ENCODE measurements around the gene TRIM68.
A peak's percentile ranks its signal among the peaks of the same experiment; 100 is the strongest.

The TRIM68 gene

DNA sequence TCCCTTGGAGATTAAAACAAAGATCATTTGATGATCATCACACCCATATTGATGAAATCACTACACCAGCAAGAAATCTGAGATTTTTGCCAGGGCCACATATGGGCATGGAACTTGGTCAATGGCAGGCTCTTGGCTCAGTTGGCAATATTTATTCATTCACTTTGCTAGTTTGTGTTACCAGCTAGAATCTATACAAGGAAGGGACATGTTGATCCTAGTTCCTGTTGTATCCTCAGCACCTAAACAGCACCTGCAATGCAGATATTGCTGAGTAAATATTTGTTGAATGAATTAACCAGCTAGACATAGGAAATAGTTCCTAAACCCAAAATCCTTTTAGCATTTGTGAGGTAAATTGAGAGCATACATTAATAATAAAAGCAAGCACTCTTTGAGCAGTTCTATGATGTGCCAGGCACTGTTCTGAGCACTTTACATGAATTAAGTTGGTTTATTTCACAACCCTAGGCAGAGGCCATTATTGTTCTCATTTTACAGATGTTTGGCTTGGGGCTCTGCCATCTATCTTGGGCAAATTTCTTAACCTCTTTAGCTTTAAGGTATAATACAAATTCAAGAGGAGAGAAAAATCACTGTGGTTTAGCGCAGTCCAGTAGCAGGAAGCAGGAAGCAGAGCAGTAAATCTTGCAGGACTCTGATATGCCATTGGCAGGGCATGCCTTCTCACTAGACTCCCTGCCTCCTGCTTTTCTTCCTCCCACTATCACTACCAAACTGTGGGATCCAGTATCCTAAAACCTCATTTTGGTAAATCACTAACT is 1.6 kb downstream of the TRIM68 start:
- DNase-seq (ENCODE audit: low read depth) = peak; percentile 36

DNA sequence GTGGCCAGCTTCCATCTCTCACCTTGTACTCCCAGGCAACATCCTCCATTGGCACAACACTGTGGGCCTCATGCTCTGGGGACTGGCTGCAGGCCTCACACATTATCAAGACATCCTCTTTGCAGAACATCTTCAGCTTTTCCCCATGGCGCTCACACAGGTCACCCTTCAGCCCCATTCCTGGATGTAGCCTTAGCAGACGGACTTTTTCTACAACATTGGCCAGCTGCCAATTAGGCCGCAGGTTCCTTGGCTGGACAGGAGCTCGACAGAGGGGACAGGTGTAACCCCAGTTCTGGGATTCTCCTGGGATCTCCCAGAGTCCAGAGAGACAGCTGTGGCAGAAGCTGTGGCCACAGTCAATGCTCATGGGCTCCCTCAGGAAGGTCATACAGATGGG is 3.0 kb downstream of the TRIM68 start:
- no peak for DNase-seq (ENCODE audit: low read depth)

DNA sequence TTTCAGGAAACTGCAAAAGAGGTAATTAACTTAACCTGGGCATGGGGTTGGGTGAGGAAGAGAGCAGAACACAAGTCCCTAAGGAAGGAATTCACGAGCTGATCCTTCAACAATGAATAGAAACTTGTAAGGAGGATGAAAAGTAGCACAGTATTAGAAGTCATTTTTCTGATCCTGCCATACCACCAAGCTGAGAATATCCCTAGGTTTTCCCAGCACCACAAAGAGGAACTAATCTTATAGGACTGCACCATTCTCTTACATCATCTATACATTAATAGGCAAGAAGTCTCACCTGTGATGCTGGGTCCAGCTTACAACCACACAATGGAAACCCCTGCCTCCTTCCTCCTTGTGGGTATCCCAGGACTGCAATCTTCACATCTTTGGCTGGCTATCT is 14.3 kb downstream of the TRIM68 start, which contains the start of gene OR52I1:
TSS of gene OR52I1 (plus strand) at position 301 of the 400 bp plus-strand sequence. CDS start at position 301, 0 bp downstream.
- DNase-seq (ENCODE audit: low read depth) = no peak

DNA sequence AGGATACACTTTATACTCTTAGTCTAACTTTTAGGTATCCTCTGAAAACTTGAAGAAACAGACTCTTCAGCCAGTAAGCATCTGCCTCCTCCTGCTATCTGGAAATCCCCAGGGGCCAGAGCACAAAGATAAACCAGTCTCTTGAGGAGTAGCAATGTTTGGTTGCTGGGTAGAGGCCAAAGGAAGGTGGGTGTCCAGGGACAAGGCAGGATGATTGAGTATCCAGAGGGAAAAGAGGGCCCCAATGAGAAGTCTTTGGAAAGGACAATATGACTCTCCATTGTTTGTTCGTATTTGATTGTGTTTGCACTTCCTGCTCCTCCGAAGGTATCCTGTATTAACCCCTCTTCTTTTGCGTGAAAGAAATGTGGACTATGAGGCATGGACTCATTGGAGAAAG is 19.0 kb downstream of the TRIM68 start:
- DNase-seq (ENCODE audit: low read depth) = no peak

DNA sequence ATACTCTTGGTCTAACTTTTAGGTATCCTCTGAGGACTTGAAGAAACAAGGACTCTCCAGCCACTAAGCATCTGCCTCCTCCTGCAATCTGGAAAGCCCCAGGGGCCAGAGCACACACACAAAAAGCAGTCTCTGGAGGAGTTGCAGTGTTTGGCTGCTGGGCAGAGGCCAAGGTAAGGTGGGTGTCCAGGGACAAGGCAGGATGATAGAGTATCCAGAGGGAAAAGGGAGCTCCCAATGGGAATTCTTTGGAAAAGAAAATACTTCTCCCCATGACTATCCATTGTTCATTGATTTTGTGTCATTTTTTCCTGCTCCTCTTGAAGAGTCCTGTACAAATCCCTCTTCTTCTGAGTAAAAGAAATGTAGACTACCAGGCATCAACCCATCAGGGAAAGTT is 26.6 kb downstream of the TRIM68 start, which contains the start of gene OR52I2:
TSS of gene OR52I2 (plus strand) at position 301 of the 400 bp plus-strand sequence.
- DNase-seq (ENCODE audit: low read depth) = no peak

DNA sequence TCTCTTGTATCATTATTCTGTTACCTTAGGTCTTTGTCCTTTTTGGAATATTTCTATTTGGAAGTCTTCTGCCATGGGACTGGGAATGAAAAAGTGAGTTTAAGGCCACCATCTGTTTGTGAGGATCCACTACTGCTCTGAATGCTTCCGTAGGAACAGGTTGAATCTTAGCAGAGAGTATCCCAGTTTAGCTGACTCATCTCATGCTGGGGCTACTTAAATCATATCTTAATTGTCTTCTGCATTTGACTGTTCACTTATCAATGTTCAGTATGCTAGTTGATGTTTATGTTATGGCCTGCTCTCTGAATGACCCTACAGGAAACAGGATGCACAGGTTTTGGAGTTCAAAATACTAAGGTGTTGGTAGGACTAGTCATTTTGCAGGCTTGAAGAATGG is 27.9 kb downstream of the TRIM68 start:
- DNase-seq (ENCODE audit: low read depth) = no peak

DNA sequence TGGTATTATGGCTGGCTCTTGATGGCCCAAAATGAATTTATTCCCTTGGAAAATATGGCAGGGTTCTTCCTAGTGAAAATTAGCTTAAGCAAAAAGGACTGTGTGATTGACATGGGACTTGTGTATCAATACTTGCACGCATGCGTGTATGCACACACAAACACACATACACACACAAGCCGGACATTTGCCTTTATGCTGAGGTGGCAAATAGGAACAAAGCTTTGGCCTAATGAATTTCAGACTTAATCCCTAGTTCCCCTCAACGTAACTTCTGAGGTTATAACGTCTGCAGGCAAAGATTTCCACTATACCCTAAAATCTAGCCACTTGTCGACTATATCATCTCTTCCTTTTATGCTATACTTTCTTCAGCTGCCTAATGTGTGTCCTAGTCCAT is 29.4 kb downstream of the TRIM68 start:
- no peak for DNase-seq (ENCODE audit: low read depth)

DNA sequence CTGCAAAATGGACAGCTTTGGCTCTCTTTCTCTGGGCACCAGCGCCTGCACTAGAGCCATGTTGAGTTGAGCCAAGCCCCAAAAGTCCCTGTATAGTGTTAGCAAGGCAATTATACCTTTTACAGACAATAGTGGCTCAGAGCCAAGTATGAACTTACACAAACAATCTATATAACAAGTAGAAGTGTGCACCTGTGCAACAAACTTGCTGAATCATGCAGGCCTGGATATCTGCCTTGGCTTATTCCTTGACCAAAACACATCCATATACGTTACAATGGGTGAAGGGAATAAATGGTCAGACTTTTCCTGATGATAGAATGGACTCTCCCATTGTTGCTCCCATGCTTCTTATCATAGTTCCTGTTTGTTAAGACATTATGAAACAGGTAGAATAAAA is 30.3 kb downstream of the TRIM68 start:
- DNase-seq (ENCODE audit: low read depth) = no peak

DNA sequence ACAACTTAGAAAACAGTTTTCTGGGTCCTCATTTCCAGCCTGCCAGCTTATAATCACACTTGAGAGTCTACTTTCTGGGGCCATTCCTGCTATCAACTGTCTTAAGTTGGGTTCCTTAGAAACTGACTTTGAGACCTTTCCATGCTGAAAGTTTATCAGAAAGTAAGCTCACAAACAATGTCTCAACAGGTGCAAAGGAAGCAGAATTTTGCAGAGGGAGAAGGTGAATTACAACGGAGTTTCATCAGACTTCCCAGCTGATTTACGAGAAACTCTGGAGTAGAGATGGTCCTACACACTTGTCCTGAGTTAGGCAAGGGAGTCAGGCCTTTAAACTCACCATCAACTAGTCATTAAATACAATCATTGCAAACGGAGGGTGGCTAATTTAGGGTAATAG is 31.2 kb downstream of the TRIM68 start:
- no peak for DNase-seq (ENCODE audit: low read depth)

DNA sequence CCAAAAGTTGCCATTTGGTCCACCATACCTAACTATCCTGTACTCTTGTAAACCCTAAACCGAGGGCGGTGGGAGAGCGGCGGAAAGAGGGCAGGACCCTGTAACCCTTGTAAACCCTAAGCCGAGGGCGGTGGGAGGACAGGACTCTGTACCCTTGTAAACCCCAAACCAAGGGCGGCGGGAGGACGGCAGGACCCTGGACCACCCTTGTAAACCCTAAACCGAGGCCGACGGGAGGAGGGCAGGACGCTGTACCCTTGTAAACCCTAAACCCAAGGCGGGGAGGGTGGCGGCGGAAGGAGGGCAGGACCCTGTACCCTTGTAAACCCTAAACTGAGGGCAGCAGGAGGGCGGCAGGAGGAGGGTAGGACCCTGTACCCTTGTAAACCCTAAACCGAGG is 39.0 kb downstream of the TRIM68 start:
- no peak for DNase-seq (ENCODE audit: low read depth)

DNA sequence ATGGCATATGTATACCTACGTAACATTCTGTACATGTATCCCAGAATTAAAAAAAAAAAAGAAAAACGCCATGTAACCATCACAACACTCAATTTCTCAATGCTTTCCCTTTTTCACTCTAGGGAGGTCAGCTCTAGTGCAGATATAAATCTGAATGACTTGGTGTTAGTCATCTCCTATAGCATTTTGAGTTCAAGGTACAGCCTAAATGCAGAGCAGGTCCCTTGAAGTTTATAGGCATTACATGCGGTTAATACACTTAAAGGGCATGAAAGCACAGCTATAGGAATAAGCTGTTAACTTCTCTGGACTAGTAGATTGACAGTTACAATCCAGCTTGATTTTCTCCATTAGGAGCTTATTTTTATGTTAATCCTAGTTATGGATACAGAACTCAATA is 42.7 kb downstream of the TRIM68 start:
- DNase-seq (ENCODE audit: low read depth) = no peak

DNA sequence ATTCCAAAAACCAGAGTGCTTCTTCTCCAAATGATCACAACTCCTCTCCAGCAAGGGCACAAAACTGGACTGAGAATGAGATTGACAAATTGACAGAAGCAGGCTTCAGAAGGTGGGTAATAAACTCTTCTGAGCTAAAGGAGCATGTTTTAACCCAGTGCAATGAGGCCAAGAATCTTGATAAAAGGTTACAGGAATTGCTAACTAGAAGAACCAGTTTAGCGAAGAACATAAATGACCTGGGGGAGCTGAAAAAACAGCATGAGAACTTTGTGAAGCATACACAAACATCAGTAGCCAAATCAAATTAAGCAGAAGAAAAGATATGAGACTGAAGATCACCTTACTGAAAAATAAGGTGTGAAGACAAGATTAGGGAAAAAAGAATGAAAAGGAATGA is 47.6 kb downstream of the TRIM68 start:
- no peak for DNase-seq (ENCODE audit: low read depth)

DNA sequence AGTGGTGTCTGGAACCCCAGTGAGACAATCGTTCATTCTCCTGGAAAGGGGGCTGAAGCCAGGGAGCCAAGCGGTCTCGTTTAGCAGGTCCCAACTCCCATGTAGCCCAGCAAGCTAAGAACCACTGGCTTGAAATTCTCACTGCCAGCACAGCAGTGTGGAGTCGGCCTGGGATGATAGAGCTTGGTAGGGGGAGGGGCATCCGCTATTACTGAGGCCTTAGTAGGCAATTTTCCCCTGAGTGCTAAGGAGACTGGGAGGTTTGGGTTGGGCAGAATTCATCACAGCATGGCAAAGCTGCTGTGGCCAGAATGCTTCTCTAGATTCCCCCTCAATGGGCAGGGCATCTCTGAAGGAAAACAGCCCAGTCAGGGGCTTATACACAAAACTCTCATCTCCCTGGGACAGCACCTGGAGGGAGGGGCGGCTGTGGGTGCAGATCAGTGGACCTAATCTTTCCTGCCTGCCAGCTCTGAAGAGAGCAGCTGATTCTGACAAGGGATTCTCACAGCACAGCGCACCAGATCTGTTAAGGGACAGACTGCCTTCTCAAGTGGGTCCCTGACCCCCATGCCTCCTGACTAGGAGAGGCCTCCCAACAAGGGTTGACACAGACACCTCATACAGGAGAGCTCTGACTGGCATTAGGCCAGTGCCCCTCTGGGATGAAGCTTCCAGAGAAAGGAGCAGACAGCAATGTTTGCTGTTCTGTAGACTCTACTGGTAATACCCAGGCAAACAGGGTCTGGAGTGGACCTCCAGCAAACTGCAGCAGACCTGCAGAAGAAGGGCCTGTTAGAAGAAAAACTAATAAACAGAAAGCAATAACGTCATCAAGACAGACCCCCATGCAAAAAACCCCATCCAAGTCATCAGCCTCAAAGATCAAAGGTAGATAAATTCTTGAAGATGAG is 48.2 kb downstream of the TRIM68 start:
- no peak for DNase-seq (ENCODE audit: low read depth)

DNA sequence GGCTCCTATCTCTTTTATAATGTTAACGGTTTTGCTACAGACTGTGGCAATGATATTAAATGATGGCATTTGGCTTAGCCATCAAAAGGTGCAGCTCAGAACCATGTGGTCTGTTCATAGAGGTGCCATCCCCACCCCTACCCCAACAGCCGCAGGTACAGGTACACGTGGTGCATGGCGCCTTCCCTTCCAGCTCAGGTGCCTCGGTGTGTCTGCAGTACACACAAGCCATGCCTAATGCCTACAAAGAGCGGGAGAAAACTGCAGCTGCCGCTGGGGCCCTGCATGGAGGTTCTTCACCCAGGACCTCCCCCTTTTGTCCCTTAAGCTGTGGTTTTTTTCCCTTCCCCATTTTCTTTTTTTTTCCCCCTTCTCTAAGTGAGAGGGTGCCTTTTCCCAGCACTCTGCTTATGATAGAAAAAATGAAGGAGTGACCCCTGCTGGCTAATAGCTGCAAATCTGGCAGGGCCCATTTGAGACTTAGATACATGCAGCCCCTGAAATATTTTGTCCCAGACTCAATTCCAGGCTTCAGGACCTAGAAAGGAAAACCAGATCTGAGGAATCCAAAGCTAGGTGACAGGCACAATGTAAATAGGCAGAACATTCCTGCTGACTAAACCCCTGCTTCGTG is 56.6 kb downstream of the TRIM68 start:
- peak; percentile 21 for DNase-seq (ENCODE audit: low read depth)

All from EH (cell line).